NB4 (cell line): ENCODE measurements around the gene FOXM1.

ENCODE experiments used
- CTCF ChIP-seq: IDR thresholded peaks from one replicate; pipeline ENCODE4 v1.5.1; 2012; ENCODE audit warnings: low read depth, low read length
- MAX ChIP-seq: IDR thresholded peaks from 2 replicates; pipeline ENCODE4 v1.6.1; 2011; ENCODE audit warnings: low read depth, low read length

- TF ChIP-seq CTCF (no peak), MAX (no peak)
Observed at GRCh38 chr12:2836574-2836973, 40.4 kb downstream of the FOXM1 start.
